Femur (tissue), 1 donor: Measurements from ENCODE around the gene CSF3R.
A peak's percentile ranks its signal among the peaks of the same experiment; 100 is the strongest.
"Not testable (repeated sequence)": the region's sequence is repeated elsewhere in the genome, so short reads cannot be mapped to it uniquely, and the experiment has no call there.

ENCODE experiments used
- DNase-seq: peaks from one replicate; pipeline ENCODE4 v3.0.0-alpha.2; 2017

The CSF3R gene

DNA sequence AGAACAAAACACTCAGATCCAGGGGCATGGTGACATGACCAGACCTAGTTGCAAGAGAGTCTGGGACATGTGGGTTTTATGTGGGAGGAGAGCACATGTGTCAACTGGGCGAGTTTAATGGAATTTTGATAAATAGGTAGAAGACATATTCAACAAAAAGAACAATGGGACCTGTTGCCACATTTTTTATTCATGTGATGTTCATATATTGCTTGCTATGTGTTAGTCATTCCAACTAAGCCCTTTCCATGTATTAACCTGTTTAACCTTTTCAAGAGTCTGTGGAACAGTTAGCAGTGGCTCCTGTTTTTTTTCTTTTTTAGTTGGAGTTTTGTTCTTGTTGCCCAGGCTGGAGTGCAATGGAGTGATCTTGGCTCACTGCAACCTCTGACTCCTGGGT is 30.1 kb upstream of the CSF3R start:
- DNase-seq, result no peak

DNA sequence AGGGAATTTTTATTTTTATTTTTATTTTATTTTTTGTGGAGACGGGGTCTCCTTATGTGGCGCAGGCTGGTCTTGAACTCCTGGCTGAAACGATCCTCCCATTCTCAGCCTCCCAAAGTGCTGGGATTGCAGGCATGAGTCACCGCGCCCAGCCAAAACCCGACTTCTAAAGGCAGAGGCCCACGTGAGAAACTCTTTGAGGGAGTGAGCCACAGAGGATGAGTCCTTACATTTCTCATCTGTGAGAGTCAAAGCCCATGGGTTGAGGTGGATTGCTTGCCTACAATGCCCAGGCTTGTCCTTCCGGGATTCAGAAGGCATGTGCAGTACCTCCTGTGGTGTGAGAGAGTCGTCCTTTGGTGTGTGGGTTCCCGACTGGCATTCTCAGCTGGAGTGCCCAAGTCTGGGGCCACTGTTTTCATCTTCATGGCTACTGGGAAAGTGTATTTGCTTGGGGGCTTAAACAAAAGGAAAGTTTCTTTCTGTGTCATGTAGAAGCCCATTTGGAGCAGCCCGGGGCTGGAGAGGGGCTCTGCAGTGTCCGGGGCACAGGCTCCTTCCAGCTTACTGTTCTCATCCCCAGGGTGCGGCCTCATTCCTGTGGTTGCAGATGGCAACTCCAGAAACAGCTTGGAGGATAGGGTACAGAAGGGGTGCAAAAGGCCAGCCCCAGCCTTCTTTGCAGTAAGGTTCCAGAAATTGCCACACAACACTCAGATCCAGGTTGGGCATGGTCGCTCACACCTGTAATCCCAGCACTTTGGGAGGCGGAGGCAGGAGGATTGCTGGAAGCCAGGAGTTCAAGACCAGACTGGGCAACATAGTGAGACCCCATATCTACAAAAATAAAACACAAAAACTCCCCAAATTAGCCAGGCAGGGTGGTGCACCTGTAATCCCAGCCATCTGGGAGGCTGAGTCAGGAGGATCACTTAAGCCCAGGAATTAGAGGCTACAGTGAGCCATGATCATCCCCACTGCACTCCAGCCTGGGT is 29.4 kb upstream of the CSF3R start:
- DNase-seq, result no peak

DNA sequence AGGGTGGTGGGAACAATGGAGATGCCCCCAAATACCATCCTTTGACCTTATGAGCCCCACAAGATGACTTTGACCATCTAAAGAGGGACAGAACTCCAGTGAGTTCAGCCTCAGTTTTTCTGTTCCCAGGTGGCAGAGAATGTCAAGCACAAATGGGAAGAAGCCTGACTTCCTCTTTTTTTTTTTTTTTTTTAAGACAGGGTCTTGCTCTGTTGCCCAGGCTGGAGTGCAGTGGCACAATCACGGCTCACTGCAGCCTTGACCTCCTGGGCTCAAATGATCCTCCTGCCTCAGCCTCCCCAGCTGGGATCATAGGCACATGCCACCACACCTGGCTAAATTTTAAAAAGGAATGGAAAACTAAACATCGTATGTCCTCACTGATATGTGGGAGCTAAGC is 28.5 kb upstream of the CSF3R start:
- not testable (repeated sequence) for DNase-seq

DNA sequence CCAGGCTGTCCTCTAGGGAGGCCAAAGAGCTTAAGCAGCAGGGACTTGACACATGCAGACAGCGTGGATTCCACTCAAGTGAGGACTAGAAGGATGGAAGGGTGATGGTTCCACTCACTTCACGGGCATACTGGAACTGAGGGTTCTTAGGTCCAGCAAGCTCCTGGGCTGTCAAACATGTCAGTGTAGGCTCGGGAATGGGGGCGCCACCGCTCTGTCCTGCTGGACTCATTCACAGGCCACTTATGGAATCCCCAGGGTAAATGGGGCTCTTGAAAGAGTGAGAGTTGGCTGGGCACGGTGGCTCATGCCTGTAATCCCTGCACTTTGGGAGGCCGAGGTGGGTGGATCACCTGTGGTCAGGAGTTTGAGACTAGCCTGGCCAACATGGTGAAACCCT is 27.7 kb upstream of the CSF3R start:
- DNase-seq, result no peak

DNA sequence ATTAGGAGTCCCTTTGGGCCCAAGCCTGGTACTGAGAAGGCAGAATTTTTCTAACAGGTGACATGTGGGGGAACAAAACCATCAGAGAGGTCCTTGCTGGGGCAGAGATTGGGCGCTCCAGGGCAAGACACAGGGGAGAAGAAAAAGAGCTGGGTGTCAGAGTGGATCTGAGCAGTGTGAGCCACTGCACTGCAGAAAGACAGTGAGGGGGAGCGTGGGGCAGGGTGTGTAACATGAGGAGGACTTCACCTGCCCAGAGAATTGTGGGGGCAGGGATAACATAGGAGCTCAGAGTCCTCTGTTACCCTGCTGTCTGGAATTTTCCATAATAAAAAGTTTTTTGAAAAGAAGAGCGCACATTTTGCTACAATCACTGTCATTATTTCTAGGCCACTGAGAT is 25.5 kb upstream of the CSF3R start:
- DNase-seq, result no peak

DNA sequence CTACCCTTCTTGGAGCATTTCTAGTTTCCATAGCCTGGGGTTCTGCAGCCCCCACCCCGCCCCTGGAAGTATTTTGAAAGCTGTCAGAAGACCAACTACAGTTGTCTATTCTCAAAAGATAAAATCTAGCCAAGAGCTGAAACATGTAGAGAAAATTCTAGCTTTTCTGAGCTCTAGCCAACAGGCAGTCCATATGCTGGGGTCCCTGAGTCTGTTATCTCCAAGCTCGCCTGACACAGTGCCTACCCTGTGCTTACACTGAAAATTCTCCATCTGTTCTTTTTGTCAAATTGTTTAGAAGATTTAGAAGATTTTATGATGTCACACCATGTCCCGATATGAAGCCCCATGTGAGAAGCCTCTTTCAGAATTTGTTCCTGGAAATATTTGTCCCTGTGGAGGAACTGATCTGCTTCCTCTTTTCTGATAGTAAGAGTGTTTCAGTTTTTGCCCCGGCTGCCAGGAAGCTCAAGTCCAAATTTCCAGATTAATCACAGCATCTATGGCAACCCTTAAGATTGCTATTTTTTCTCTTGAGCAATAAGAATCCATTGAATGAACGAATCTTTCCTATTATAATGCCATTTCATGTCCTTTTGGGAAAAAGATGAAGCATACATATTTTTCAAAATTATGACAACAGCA is 23.7 kb upstream of the CSF3R start:
- no peak for DNase-seq

DNA sequence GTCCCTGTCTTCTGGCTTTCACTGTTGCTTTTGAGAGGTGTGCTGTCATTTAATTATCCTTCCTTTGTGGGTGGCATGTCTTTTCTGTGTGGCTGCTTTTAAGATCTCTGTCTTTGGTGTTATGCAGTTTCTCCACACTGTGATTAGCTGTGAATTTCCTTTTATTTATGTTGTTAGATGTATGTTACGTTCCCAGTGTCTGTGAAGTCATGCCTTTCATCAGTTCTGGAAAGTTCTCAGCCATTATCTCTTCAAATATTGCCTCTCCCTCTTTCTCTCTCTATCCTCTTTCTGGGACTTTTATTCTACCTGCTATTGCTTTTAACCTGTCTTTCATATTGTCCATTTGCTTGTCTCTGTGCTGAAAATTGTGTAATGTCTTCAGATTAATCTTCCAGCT is 21.0 kb upstream of the CSF3R start:
- DNase-seq, result no peak

DNA sequence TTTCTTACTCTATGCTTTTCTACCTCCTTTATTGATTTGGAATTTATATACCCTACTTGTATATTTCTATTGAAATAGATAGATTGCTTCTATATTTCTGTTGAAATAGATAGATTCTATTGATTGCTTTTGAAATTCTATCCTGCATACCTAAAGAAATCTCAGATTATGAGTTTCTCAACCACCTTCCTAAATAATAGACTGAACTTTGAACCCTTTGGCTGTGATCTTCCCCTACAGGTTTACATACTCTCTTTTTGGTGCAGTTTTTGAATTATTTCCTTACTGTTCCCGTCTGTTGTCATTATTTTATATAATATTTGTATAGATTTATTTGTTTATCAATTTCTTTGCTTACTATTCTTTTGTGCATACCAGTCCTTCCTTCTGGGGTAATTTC is 20.4 kb upstream of the CSF3R start:
- DNase-seq, result no peak

DNA sequence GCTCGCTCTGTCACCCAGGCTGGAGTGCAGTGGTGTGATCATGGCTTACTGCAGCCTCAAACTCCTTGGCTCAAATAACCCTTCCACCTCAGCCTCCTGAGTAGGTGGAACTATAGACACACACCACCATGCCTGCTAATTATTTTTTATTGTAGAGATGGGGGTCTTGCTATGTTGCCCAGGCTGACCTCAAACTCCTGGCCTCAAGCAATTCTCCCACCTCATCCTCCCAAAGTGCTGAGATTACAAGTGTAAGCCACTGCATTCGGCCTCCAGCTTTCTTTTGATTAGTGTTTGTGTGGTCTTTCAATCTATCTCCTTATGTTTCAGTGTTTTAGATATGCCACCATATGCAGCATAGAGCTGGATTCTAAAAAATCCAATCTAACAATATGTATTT is 19.9 kb upstream of the CSF3R start:
- no peak for DNase-seq

DNA sequence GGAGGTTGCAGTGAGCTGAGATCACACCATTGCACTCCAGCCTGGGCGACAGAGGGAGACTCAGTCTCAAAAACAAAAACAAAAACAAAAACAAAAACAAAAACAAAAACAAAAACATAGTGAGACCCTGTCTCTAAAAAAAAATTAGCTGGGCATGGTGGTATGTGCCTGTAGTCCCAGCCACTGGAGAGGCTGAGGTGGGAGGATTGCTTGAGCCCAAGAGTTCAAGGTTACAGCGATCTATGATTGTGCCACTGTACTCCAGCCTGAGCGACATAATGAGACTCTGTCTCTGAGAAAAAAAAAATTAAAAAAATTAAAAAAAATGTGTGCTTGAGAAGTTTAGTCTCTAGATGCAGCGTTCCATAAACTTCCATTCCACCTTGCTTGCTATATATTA is 19.2 kb upstream of the CSF3R start:
- not testable (repeated sequence) for DNase-seq

DNA sequence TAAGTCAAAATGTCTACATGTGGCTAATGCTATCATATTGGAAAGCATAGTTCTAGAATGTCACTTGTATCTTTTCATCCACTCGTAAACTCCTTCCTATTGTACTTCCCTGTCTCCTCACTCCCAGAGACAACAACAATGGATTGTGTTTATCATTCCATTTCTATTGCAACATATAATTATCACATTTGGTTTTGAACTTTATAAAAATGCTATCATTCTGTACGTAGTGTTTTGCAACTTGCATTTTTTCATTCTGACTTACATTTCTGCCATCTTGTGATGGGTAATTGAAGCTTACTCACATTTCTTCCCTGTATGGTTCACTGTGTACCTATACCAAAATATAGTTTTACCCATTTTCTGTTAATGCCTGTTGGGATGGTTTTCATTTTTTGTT is 14.5 kb upstream of the CSF3R start:
- no peak for DNase-seq

DNA sequence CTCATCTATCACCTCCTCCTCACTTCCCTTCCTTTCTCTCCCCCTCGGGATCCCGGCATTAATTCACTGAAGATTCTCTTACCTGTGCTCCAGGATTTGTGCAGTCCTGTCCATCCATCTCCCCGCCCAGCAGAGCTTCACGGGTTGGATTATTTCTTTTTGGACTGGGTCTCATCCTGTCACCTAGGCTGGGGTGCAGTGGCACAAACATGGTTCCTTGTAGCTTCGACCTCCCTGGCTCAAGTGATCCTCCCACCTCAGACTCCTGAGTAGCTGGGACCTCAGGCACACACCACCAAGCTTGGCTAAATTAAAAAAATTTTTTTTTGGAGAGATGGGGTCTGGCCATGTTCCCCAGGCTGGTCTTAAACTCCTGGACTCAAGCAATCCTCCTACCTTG is 12.3 kb upstream of the CSF3R start:
- DNase-seq, result no peak

DNA sequence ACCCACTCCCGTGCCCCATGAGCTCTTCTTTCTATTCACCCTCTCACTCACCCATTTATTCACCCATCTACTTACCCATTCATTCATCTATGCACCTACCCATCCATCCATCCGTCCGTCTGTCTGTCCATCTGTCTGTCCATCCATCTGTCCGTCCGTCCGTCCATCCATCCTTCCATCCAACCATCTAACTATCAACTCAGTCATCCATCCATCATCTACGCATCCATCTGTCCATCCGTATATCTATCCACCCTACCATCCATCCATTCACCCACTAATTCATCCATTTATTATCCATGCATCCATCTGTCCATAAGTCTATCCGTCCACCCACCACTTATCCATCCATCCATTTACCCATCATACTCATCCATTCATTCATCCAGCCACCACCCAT is 10.8 kb upstream of the CSF3R start:
- DNase-seq, result no peak

DNA sequence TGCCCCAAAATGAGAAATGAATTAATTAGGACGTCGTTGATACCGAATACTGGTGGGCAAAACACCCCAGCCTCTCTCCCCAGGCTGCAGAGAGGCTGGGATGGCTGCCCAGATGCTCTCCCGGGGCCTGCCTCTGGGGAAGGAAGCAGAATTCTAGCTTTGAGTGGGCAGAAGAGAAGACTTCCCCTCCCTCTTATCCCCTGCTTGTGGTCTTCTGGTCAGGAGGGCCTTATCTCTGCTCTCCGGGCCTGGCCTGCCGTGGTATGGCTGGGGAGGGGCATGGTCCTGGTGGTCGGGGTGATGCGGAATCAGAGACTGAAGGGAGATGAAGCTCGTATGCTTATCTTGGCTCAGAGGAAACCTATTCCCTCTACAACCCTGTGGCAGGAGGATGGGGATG is 9.8 kb upstream of the CSF3R start:
- DNase-seq, result no peak

DNA sequence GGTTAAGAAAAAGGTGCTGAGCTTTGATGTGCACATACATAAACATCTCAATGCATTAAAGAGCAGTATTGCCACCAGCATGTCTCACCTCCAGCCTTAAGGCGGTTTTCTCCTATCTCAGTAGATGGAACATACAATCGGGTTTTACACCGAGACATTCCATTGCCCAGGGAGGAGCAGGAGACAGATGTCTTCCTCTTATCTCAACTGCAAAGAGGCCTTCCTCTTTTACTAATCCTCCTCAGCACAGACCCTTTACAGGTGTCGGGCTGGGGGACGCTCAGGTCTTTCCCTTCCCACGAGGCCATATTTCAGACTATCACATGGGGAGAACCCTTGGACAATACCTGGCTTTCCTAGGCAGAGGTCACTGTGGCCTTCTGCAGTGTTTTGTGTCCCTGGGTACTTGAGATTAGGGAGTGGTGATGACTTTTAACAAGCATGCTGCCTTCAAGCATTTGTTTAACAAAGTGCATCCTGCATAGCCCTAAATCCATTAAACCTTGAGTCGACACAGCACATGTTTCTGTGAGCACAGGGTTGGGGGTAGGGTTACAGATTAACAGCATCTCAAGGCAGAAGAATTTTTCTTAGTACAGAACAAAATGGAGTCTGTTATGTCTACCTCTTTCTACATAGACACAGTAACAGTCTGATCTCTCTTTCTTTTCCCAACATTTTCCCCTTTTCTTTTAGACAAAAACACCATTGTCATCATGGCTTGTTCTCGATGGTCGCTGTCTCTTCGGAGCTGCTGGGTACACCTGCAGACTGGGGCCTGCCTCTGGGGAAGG is 6.7 kb upstream of the CSF3R start:
- DNase-seq, result not testable (repeated sequence)

DNA sequence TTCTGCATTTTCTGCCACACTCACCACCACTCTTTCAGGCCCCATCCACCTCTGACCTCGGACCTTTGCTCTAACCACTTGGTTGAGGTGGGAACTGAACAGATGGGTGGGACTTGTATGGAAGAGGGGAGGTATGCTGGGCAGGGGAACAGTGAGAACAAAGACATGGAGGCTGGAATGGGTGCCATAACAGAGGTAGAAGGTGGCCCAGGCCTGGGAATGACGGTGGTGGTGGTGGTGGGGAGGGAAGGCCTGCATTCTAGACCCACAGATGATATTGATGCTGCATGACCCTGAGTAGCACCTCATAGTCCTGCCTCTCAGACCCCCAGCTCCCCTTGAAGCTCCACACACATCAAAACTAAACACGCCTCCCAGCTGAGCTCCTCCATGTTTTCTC is 5.2 kb upstream of the CSF3R start:
- DNase-seq, result no peak

DNA sequence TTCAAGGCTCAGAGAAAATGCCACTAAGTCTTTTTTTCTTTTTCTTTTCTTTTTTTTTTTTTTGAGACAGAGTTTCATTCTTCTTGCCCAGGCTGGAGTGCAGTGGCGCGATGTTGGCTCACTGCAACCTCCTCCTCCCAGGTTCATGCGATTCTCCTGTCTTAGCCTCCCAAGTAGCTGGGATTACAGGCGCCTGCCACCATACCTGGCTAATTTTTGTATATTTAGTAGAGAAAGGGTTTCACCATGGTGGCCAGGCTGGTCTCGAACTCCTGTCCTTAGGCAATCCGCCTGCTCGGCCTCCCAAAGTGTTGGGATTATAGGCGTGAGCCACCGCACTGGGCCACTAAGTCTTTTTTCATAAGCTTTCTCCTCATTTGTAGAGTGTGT is 4.6 kb upstream of the CSF3R start:
- DNase-seq, result not testable (repeated sequence)

DNA sequence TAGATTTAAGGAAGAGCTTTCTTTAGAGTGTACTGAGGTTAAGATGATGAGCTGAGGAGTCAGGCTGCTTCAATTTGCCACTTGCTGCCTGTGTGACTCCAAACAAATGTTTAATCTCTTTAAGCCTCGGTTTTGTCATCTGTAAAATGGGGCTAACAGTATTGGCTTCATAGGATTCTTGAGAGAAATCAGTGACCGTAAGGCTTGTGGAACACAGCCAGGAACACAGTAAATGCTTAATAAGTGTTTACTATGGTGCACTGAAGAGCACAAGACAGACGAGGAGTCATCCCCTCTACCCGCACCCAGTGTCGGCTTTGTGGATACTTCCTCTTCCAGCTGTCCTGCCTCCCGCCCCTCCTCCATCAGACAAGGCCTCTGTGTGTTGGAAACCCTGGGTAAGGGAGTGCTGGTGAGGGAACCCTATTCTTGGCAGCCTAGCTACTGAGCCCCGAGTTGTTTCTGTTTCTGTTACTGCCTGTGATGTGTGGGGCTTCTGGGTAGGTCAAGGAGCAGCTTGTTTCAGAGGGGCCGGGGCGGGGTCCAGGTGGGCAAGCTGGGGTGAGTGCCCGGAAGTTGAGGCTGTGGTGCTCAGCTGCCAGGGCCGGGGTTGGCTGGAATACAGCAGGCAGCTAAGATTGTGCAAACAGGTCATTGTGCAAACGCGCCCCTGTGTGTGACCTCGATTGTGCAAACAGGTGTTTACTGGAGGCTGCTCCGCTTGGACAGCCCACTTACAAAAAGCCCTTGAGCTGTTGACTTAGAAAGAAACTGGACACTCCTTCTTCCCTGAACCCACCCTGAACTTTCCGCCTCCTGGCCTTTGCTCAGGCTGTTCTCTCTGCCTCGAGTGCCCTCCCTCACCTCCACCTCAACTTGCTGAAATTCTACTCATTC is 4.0 kb upstream of the CSF3R start:
- peak; percentile 55 for DNase-seq

DNA sequence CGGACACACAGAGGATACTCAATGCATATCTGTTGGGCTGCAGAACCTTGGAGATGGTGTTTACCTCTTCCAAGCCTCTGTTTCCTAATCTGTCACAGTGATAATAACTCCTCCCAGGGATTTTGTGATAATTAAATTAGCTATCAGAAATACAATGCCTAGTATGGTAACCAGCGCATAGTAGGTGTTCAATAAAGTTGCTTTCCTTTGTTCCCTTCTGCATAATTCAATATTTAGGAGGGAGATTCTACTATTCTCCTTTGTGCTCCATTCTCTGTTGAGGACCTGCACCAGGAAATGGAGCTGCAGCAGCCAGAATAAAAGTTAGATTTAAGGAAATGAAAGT is 3.4 kb upstream of the CSF3R start:
- DNase-seq, result no peak

DNA sequence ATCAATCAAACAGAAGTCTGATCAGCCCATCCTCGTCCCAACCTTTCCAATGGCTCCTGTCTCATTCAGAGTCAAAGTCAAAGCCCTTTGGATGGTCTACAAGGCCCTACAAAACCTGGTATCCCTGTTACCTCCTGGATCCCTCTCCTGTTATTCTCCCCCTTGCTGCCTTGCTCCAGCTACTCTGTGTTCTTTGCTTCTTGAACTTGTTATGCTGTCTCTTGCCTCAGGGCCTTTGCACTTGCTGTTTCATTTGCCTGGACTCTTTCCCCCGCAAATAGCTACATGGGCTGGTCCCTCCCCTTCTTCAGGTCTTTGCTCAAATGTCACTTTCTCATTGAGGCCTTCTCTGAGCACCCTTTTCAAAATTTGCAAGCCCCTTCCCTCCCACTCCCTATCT is 1.4 kb upstream of the CSF3R start:
- DNase-seq, result no peak

DNA sequence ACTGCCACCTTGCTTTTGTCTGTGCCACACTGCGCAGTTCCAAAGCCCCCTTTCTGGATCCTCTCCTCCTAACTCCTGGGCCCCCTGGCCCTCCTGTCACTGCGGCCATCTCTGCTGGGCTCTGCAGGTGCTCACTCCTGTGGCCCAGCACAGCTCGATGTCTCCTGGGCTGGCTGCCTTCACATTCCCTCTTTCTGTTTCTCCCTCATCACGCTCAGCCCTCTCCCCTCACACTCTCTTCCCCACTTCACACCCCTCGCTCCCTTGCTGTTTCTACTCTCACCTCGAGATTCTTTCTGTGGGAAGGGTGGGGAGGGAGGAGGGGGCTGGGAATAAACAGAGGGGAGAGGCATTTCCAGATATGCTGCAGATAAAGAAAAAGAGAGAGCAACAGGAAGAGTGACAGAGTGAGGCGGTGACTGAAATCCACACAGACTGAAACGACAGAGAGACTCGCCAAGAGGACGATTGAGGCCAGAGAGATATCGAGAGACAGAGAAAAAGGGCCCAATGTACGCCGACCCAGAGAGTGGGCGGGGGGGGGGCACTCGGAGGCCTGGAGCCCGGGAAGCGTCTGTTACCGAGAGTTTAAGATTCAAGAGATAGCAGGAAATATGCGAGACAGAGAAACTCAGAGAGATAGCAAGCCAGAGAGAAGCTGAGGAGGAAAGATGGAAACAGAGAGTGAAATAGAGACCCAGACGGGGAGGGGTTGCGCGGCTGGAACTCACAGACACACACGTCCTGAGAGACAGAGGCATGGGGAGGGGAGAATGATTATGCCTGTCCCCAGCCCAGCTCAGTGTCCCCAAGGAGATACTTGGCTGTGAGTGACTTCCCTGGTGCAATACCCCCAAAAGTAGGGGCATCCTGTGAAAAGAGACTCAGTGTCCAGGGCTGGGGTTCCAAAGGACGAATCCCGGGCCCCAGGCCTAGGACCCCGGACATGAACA is 666 bp downstream of the CSF3R start:
- DNase-seq, result no peak
